H1 (cell line): ENCODE data around the gene ARHGEF16. TPM values are rescaled to one million over a fixed set of nuclear protein-coding genes. Genes with fewer than 3 reads are reported as not detected.

ENCODE experiments used
- BCL11A ChIP-seq, 2 experiments: IDR thresholded peaks; one replicate each; pipeline ENCODE4 v1.6.1; 2011; ENCODE audit warnings: low read depth in 2 of 2, low read length in 2 of 2, mild to moderate bottlenecking in 2 of 2
- CBX5 ChIP-seq: fragments of 300-800, 300-1000 bp; sonication (generic); IDR thresholded peaks from 2 replicates; pipeline ENCODE4 v1.7.1; 2016; ENCODE audit warnings: antibody characterized with exemption, low read length, low read depth
- CHD1 ChIP-seq: IDR thresholded peaks from 2 replicates; pipeline ENCODE4 v1.6.1; 2012; ENCODE audit warnings: low read depth, low read length, improper control_type of control experiment
- CHD2 ChIP-seq: IDR thresholded peaks from 2 replicates; pipeline ENCODE4 v1.6.1; 2012; ENCODE audit warnings: low read length, improper control_type of control experiment
- HDAC2 ChIP-seq, 2 experiments: fragments of 300-600 bp in 1 of 2; sonication (generic) in 1 of 2; IDR thresholded peaks; 2 replicates each; pipeline ENCODE4 v1.6.1; 2011 to 2012; ENCODE audit warnings: low read depth in 2 of 2, low read length in 2 of 2, mild to moderate bottlenecking in 2 of 2, moderate library complexity in 2 of 2, borderline replicate concordance in 1 of 2, inconsistent platforms in 1 of 2
- MAFK ChIP-seq: IDR thresholded peaks from 2 replicates; pipeline ENCODE4 v1.6.1; 2012; ENCODE audit warnings: low read depth, mild to moderate bottlenecking, improper control_type of control experiment, low read length
- RXRA ChIP-seq: IDR thresholded peaks from 2 replicates; pipeline ENCODE4 v1.6.1; 2011; ENCODE audit warnings: low read depth, mild to moderate bottlenecking, low read length, moderate library complexity; ENCODE audit not compliant: insufficient read depth
- SP2 ChIP-seq: IDR thresholded peaks from 2 replicates; pipeline ENCODE4 v1.6.1; 2012; ENCODE audit warnings: mild to moderate bottlenecking, low read length, inconsistent platforms
- TAF7 ChIP-seq: optimal IDR thresholded peaks from 2 replicates; pipeline ENCODE3; 2011; ENCODE audit warnings: low read depth, mild to moderate bottlenecking, inconsistent platforms, low read length, moderate library complexity, borderline replicate concordance
- polyA plus RNA-seq, 7 experiments: library from polyadenylated mRNA; depleted of rRNA in 3 of 7; stranded (reverse) in 5 of 7; unstranded in 2 of 7; fragments of >200 nt in 5 of 7; fragments of 200-250 nt in 2 of 7; gene quantifications; 1 replicate in 5 of 7; 2 replicates in 1 of 7; 4 replicates in 1 of 7; pipeline versions ENCODE4 v1.2.1 to v1.2.3, GENCODE V29; 2011 to 2013; ENCODE audit warnings: missing spikeins in 2 of 7, mixed read lengths in 2 of 7
- total RNA-seq: library from RNA; stranded (reverse); fragmentation: NEBNext Ultra II Directional; extraction: Animal tissue kit (Norgen Biotek cat#: 25700); gene quantifications from 2 replicates; pipeline ENCODE4 v1.2.1, GENCODE V29; 2021
- TF ChIP-seq, protein P1 (sequence below): fragments of 300-600 bp; sonication (generic); IDR thresholded peaks from 2 replicates; pipeline ENCODE4 v1.7.1; 2012; ENCODE audit warnings: low read length, moderate library complexity, mild to moderate bottlenecking, inconsistent platforms; ENCODE audit not compliant: insufficient replicate concordance
- TF ChIP-seq, protein P2 (sequence below): IDR thresholded peaks from 2 replicates; pipeline ENCODE4 v1.6.1; 2011; ENCODE audit warnings: low read length, improper control_type of control experiment

The ARHGEF16 gene
- total and polyA plus RNA-seq, 2 of the 8 experiments (the other 6 are each of a cell fraction or from before 2014, with no cell fraction given), result 18.3 to 20.7 TPM

DNA sequence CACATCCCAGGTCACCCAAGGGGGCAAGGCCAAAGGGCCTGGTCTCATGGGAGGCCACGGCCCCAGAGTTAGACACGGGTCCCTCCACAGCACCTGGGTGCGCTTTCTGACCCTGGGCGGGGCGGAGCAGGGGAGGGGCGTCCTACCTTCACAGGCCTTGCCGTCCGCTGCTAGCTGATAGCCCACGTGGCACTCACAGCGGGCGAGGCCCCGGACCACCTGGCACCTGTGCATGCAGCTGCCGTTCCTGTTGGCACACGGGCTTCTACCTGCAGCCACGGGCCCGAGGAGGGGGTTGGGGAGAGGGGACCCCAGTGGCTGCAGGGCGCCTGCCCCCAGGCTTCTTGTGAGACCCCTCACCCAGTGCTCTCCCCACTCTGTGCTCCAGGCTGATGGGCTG lies 59.9 kb downstream of the ARHGEF16 start (continued):
- TF ChIP-seq, protein P1, sequence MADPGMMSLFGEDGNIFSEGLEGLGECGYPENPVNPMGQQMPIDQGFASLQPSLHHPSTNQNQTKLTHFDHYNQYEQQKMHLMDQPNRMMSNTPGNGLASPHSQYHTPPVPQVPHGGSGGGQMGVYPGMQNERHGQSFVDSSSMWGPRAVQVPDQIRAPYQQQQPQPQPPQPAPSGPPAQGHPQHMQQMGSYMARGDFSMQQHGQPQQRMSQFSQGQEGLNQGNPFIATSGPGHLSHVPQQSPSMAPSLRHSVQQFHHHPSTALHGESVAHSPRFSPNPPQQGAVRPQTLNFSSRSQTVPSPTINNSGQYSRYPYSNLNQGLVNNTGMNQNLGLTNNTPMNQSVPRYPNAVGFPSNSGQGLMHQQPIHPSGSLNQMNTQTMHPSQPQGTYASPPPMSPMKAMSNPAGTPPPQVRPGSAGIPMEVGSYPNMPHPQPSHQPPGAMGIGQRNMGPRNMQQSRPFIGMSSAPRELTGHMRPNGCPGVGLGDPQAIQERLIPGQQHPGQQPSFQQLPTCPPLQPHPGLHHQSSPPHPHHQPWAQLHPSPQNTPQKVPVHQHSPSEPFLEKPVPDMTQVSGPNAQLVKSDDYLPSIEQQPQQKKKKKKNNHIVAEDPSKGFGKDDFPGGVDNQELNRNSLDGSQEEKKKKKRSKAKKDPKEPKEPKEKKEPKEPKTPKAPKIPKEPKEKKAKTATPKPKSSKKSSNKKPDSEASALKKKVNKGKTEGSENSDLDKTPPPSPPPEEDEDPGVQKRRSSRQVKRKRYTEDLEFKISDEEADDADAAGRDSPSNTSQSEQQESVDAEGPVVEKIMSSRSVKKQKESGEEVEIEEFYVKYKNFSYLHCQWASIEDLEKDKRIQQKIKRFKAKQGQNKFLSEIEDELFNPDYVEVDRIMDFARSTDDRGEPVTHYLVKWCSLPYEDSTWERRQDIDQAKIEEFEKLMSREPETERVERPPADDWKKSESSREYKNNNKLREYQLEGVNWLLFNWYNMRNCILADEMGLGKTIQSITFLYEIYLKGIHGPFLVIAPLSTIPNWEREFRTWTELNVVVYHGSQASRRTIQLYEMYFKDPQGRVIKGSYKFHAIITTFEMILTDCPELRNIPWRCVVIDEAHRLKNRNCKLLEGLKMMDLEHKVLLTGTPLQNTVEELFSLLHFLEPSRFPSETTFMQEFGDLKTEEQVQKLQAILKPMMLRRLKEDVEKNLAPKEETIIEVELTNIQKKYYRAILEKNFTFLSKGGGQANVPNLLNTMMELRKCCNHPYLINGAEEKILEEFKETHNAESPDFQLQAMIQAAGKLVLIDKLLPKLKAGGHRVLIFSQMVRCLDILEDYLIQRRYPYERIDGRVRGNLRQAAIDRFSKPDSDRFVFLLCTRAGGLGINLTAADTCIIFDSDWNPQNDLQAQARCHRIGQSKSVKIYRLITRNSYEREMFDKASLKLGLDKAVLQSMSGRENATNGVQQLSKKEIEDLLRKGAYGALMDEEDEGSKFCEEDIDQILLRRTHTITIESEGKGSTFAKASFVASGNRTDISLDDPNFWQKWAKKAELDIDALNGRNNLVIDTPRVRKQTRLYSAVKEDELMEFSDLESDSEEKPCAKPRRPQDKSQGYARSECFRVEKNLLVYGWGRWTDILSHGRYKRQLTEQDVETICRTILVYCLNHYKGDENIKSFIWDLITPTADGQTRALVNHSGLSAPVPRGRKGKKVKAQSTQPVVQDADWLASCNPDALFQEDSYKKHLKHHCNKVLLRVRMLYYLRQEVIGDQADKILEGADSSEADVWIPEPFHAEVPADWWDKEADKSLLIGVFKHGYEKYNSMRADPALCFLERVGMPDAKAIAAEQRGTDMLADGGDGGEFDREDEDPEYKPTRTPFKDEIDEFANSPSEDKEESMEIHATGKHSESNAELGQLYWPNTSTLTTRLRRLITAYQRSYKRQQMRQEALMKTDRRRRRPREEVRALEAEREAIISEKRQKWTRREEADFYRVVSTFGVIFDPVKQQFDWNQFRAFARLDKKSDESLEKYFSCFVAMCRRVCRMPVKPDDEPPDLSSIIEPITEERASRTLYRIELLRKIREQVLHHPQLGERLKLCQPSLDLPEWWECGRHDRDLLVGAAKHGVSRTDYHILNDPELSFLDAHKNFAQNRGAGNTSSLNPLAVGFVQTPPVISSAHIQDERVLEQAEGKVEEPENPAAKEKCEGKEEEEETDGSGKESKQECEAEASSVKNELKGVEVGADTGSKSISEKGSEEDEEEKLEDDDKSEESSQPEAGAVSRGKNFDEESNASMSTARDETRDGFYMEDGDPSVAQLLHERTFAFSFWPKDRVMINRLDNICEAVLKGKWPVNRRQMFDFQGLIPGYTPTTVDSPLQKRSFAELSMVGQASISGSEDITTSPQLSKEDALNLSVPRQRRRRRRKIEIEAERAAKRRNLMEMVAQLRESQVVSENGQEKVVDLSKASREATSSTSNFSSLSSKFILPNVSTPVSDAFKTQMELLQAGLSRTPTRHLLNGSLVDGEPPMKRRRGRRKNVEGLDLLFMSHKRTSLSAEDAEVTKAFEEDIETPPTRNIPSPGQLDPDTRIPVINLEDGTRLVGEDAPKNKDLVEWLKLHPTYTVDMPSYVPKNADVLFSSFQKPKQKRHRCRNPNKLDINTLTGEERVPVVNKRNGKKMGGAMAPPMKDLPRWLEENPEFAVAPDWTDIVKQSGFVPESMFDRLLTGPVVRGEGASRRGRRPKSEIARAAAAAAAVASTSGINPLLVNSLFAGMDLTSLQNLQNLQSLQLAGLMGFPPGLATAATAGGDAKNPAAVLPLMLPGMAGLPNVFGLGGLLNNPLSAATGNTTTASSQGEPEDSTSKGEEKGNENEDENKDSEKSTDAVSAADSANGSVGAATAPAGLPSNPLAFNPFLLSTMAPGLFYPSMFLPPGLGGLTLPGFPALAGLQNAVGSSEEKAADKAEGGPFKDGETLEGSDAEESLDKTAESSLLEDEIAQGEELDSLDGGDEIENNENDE, result no peak
- TF ChIP-seq SP2, result no peak
- TF ChIP-seq CHD2, result no peak
- TF ChIP-seq HDAC2 (IDR thresholded peaks at IDR 0.05; ENCODE audit: borderline replicate concordance in 1 of 2, low read depth in 2 of 2, low read length in 2 of 2), result no peak
- no peak for TF ChIP-seq CBX5
- TF ChIP-seq RXRA, result no peak
- TF ChIP-seq BCL11A (IDR thresholded peaks at IDR 0.05; ENCODE audit: low read depth in 2 of 2, low read length in 2 of 2), result no peak
- TF ChIP-seq MAFK, result no peak
- TF ChIP-seq, protein P2, sequence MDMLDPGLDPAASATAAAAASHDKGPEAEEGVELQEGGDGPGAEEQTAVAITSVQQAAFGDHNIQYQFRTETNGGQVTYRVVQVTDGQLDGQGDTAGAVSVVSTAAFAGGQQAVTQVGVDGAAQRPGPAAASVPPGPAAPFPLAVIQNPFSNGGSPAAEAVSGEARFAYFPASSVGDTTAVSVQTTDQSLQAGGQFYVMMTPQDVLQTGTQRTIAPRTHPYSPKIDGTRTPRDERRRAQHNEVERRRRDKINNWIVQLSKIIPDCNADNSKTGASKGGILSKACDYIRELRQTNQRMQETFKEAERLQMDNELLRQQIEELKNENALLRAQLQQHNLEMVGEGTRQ, result no peak
- TF ChIP-seq CHD1, result no peak
- TF ChIP-seq TAF7, result no peak
